ENCODE data around the gene FOXD1. TPM values are rescaled to one million over a fixed set of nuclear protein-coding genes. Genes with fewer than 3 reads are reported as not detected.
"Not testable (repeated sequence)": the region's sequence is repeated elsewhere in the genome, so short reads cannot be mapped to it uniquely, and the experiment has no call there.

Gene FOXD1
- total RNA-seq, 1 donor from 2014 or later: 0.54 TPM

DNA sequence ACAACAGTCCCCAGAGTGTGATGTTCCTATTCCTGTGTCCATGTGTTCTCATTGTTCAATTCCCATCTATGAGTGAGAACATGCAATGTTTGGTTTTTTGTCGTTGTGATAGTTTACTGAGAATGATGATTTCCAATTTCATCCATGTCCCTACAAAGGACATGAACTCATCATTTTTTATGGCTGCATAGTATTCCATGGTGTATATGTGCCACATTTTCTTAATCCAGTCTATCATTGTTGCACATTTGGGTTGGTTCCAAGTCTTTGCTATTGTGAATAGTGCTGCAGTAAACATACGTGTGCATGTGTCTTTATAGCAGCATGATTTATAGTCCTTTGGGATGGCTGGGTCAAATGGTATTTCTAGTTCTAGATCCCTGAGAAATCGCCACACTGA is 20.1 kb upstream of the FOXD1 start:
- DNase-seq (ENCODE audit: low spot score); intact Hi-C loops (cut with DNase I): not testable (repeated sequence)

DNA sequence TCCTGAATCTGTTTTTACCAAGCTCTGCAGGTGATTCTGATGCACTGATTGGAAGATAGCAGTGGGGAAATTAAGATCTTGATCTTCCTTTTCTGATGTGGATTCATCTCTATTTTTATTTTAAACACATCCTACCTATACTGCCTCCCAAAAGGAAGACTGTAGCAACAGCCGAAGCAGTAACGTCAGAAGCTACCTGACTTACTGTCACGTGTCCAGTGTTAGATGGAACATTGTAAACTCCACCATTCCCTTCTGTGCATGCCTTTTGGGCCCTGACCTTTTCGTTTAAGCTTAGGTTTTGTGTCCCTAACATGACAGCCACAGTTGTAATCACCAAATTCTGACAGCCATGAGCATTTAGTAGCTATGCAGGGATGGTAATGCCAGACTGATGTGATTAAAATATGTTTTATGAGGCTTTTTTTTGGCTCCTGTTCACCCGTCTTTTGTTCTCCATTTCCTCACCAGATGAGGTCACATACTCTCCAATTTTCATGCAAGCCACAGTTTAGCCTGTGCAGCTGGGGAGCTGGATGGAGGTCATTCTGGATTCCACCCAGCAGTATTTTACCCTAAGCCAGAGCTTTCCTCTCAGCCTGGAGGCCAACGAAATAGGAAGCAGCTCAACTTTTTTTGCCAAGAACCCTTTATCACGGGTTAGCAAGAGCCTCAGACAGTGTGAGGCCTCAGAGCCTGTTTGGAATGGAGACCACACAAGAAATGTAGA is 15.6 kb upstream of the FOXD1 start:
- intact Hi-C loops (cut with DNase I): no loop called here
- no peak for DNase-seq (ENCODE audit: low spot score)

DNA sequence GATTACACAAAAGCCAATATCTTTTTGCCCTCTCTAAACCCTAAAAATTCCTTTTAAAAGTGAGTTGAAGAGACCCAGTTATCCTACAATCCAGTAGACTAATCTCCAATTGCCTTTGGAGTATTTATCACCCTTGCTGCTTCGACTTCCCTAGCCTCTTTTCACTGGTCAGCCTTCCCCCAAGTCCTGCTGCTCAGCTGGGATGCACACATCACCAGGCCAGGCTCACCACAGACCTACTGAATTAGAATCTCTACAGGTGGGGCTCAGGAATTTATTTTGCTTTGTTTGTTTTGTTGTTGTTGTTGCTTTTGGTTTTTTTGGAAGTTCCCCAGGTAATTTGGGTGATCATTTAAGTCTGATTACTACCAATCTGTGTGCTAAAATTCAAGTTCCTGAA is 11.6 kb upstream of the FOXD1 start:
- intact Hi-C loops (cut with DNase I): no loop called here
- no peak for DNase-seq (ENCODE audit: low spot score)

DNA sequence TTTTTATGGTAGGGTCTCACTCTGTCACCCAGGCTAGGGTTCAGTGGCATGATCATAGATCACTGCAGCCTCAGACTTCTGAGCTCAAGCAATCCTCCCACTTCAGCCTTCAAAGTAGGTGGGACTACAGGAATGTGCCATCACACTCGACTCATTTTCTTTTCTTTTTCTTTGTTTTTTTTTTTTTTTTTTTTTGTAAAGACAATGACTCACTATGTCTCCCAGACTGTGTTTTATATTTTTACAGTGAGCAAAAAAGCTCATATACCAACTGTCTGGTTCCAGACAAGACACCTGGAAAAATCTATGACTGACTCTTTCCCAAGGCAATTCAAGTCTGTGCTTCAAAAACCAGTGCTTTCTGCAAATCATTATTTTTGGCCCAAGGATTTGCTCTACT is 10.8 kb upstream of the FOXD1 start:
- intact Hi-C loops (cut with DNase I): no loop called here
- DNase-seq (ENCODE audit: low spot score): no peak

DNA sequence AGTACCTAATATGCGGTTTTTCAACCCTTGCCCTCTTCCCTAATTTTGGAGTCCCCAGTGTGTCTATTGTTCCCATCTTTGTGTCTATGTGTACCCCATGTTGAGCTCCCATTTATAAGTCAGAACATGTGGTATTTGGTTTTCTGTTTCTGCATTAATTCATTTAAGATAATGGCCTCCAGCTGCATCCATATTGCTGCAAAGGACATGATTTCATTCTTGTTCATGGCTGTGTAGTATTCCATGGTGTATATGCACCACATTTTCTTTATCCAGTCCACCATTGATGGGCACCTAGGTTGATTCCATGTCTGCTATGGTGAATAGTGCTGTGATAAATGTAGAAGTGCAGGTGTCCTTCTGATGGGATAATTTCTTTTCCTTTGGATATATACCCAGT is 7.9 kb upstream of the FOXD1 start:
- DNase-seq (ENCODE audit: low spot score); intact Hi-C loops (cut with DNase I): not testable (repeated sequence)

DNA sequence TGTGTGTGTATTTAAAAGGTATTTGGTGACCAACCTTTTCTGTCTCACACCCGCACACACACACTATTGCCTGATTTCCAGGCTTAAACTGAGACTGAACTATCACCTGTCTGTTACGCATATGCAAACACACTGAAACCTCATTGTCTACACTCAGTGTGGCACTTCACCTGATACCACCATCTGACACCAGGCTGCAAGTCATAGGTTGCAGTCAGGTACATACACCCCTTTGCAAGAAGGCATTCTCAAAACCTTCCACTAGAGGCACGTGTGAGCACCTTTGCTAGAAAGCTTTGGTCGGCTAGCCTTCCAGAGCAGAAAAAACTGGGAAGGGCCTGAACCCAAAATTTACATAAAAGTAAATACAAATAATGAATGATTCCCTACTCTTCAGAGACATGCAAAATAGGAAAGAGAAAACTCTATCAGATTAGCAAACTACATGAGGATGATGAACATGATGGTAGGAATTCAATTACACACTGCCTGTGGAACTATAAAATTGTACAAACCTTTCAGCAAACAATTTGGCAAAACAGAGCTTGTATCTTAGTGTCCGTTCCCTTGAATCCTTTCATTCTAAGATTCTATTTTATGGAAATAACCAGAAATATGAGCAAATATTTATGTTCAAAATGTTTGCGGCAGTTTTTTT is 5.9 kb upstream of the FOXD1 start:
- no peak for DNase-seq (ENCODE audit: low spot score)
- intact Hi-C loops (cut with DNase I): loop anchor here (5.0 kb wide), 1 partner anchor 237 kb away; no protein-coding TSS in a partner anchor

DNA sequence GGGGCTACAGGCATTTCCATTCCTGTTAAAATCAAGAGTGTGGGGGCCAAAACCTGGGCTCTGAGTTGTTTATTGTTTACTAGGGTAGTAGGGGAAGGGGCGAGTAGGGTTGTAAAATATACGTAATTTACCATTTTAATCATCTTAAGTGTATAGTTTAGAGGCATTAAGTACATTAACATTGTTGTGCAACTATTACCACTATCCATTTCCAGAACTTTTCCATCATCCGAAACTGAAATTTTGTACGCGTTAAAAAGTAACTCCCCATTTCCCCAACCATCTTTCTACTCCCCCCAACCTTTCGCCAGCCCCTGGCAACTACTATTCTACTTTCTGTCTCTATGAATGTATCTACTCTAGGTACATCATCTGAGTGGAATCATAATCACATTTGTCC is 3.6 kb upstream of the FOXD1 start:
- no peak for DNase-seq (ENCODE audit: low spot score)
- intact Hi-C loops (cut with DNase I): loop anchor here (5.0 kb wide), 1 partner anchor 235 kb away; no protein-coding TSS in a partner anchor

DNA sequence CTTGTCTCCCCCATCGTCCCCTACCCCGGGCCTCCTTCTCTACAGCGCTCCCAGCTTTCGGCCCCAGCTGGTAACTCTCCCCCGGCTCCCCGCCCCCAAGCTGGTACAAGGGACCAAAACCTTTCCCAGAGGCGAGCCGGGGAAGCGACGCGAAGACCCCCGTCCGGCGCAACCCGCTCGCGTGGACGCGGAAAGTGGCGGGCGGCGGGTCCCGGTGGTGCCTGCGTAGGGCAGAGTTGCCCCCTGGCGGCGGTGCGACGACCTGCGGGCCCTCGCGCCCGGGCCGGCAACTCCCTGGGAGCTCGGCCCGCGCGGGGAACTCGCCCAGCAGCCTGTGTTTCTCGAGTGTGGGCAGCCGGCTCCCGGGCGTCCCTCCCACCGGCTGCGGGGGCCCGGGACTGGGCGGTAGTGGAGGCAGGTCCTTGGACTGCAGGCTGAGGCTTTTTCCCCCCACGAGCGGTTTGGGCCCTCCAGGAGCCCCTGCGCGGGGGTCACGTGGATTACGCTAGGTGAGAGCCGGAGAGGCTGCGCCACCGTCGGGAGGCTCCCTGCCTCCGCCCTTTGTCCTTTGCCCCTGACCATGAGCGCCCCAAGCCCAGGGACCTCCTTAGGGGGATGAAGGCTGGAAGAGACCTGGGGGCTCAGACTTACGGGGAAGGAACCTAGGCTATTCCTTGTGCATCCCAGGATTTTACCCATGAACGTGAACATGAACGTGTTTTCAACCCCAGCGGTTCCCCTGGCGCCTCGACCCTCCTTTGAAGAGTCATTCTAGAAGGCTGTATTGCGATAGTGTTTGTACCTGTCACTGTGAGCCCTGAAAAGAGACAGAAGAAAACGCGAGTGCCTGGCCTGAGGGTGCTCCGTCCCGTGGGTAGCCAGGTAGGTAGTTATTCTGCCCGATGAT is 2.9 kb upstream of the FOXD1 start:
- intact Hi-C loops (cut with DNase I): loop anchor here (2.0 to 5.0 kb wide), 2 partner anchors 234 to 369 kb away; no protein-coding TSS in a partner anchor
- no peak for DNase-seq (ENCODE audit: low spot score)

DNA sequence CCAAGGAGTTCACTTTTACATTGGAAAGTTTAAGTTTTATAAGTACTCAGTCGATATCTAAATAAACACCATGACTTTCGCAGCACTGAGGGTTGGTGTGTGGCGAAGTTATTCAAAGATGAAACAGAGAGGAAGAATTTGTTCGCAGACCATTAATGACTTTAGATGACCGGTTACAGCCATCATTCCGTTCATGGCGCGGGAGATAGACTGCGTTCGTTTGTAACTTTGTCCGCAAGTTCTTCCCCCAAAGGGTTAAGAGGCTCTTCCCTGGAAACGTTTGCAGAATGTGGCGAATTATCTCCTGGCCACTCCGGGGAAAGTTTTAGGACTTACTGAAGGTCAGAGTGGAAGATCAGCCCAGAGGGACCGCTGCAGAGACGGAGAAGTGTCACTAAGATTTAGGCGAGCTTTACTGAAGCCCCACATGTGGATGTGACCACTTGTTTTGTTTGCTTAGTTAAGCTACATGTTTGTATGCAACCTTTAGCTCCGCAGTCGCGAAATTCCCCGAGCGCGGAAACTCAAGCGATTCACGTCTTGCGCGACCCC is 2.2 kb upstream of the FOXD1 start:
- no peak for DNase-seq (ENCODE audit: low spot score)
- intact Hi-C loops (cut with DNase I): loop anchor here (2.0 to 5.0 kb wide), 2 partner anchors 233 to 368 kb away; no protein-coding TSS in a partner anchor

DNA sequence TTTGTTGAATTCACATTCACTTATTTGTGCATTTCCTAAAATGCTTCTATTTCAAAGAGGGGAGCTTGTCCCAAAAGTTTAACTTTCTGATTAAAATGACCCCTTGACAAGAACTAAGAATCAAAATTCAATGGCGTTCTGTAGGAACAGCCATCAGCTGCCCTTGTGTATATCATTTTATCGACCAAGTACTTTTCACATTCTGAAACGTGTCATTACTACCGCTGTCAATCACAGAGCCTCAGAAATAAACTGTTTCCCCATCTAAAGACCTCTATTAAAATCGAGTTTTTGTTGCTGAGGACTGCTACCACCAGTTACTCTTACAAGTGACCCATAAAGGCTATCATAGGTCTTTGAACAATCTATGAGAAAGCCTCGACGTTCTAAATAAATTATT is 1.6 kb upstream of the FOXD1 start:
- DNase-seq (ENCODE audit: low spot score): no peak
- intact Hi-C loops (cut with DNase I): loop anchor here (2.0 to 5.0 kb wide), 2 partner anchors 233 to 367 kb away; no protein-coding TSS in a partner anchor

DNA sequence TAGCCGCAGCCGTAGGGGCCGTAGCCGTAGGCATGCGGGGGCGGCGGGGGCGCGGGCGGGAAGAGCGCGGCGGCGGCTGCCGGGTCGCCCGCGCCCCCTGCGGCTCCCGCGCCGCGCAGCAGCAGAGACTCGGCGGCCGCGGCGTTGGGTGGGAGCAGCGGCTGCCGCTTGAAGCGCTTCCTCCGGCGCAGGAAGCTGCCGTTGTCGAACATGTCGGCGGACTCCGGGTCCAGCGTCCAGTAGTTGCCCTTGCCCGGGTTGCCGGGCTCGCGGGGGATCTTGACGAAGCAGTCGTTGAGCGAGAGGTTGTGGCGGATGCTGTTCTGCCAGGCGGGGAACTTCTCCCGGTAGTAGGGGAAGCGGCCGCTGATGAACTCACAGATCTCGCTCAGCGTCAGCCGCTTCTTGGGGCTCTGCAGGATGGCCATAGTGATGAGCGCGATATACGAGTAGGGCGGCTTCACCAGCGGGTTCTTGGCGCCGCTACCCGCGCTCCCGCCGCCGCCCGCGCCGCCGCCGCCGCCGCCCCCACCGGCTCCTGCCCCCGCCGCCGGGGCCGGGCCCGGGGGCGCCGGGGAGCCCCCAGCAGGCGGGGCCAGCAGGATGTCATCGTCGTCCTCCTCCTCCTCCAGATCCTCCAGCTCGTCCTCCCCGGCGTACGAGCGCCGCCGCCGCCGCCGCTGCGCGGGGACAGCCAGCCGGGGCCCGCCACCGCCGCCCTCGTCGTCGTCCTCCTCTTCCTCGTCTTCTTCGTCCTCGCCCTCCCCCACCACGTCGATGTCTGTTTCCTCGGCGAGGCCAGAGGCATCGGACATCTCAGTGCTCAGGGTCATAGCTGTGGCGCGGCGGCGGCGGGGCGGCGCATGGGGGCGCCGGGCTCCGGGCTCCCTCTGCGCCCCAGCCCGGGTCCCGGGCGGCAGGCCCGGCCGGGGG is 781 bp downstream of the FOXD1 start:
- intact Hi-C loops (cut with DNase I): loop anchor here (5.0 kb wide), 1 partner anchor 145 kb away; no protein-coding TSS in a partner anchor
- no peak for DNase-seq (ENCODE audit: low spot score)

DNA sequence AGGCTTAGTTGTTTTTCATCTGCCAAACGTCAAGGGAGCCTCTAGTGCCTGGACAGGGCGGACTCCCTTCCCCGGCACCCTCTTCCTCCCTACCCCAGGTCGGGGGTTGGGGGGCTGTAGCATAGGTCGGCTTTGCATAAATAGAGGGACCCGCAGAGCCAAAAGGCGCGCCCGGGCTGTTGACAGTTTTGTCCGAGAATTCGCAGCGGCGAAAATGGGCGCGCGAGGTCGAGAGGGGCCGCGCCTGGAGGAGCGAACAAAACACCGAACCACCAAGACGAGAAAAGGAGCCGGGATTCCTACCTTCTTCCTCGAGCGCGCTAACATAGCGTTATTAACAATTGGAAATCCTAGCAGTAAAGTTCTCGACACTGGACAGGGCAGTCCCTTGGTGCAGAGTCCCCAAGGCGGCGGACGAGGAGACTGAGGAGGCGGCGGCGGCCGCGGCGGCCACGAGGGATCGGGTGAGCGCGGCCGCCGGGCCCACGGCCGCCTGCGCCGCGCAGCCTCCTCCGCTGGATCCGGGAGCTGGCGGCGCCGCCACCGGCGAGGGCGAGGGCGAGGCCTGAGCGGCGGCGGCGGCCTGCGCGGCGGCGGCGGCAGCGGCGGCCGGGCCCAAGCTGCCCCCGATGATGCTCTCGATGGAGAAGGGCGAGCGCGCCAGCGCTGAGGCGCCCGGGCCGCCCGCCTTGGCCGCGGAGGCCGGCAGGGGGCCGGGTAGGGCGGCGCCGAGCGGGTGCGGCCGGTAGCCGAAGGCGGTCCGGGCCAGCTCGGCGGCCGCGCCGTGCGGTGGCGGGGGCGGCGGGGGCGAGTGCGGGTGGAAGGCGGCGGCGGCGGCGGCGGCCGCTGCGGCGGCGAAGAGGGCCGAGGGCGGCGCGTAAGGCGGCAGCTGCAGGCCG is 1.7 kb downstream of the FOXD1 start:
- intact Hi-C loops (cut with DNase I): loop anchor here (5.0 kb wide), 1 partner anchor 145 kb away; no protein-coding TSS in a partner anchor
- DNase-seq (ENCODE audit: low spot score): no peak

DNA sequence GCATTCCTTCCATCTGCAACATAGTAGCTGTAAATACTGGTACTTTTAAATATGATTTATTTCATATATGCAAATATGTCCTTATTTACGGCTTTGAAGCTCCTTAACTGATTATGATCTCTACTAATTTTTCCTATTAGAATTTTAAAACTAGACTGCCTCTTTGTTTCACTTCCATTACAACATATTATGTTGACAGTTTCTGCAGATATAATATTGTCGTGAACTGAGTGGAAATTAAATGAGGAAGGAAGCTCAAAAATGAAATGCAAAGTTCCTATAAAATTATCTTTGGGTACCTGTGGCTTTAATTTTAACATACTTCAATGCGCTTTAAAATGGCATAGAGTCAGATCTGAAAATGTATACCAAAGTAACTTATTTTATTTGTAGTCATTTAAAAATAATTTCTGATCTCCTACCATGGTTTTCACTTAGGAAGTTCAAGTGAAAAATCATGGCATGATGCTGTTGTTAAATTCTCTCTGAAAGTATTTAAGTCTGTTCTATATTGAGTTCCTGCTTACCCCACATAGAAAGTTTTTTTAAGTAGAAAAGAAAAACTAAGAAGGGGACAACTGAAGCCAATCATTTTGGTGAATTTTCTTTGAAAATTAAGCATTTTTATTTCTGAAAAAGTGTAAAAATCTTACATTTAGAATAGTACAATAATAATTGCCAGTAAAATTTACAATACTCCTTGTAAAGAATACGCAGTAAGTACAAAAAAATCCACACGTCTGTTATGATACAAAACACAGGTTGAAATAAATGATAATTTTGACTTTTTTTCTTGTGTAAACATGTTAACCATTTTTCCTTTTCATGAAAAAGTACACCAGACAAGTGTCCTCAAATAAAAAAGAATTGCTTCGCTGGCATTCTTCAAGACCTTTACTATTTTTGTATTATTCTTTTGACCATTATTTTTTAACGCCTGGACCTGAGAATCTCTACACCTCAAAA is 2.6 kb downstream of the FOXD1 start:
- no peak for DNase-seq (ENCODE audit: low spot score)
- intact Hi-C loops (cut with DNase I): loop anchor here (5.0 kb wide), 1 partner anchor 144 kb away; no protein-coding TSS in a partner anchor

DNA sequence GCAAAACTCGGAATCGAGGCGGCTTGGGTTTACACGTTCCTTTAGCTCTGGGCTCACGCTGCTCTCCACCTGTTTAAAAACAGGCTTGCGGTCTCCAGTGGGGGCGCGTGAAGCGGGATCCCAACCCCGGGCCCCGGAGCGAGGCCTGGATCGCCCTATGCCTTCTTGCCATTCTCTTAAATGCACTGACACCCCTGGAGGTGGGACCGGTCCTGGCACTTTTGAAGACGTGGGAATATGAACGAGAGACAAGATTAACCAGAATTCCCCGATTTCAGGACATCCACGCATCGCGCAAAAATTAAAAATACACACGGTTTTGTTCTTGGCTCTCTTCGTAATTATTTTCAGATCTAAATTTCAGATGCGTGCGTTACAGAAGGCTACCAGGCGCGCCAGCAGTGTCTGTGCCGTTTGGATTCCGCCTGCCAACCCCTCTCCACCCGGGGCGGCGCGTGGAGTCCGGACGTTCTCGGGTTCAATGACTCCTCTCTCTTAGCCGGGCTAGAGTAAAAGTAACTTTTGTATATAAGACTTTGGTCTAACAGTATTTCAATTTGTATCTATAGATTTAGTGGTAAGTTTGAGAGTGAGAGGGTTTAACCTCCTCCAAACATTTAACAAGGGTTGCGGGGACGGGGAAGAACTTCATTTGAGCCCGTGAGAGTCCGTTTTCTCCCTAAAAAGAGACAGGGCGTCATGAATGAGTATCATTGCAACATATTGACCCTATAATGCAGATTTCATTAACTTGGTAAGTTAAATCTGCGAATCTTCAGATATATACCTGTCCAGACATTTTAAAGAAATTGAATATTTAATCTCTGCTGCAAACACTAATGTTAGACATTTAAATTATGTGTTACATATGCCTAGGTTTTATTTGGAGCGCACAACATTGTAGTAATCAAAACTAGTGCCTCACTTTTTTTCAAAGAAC is 3.8 kb downstream of the FOXD1 start:
- no peak for DNase-seq (ENCODE audit: low spot score)
- intact Hi-C loops (cut with DNase I): loop anchor here (5.0 kb wide), 1 partner anchor 142 kb away; no protein-coding TSS in a partner anchor

DNA sequence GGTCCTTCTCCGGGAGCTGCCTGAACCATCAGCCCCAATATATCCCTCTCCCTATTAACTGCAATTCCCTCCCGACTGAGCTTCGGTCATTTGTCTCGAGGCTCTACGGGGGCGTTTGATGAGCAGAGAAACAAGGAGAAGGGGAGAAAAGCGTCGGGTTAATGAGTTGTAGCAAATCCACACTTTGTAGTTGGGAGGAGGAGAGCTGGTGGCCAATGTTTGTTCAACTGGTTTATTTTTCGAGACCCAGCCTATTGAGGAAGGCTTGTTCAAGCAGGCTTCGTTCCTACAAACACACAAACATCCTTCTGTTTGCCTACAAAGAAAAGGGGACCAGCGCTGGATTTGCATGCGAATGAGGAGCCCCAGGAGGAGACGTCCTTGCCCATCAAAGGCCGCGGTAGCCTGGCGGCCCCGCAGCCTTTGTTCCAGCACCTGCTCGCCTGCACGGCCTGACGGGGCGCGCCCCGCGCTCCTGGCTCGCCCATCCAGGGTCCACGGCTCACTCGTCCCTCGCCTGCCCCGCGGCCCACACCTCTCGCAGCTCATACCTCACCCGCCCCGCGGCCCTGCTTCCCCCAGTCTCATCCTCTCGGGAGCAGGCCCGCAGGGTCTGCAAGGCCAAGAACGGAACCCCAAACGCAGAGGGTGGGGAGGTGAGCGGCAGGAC is 4.6 kb downstream of the FOXD1 start:
- DNase-seq (ENCODE audit: low spot score): no peak
- intact Hi-C loops (cut with DNase I): no loop called here
